Lung (tissue), 12 donors: ENCODE data around the gene PLAAT3. TPM values are rescaled to one million over a fixed set of nuclear protein-coding genes. Genes with fewer than 3 reads are reported as not detected.

ENCODE experiments used
- ATAC-seq: fragments of 200-7000 bp; cut with Tn5 transposase; one replicate; pipeline ENCODE4 v1.9.1; 2020; ENCODE audit warnings: moderate number of reproducible peaks; ENCODE audit not compliant: insufficient read depth, low FRiP score
- DNase-seq, 3 donors: peaks; one replicate each; pipeline ENCODE4 v3.0.0-alpha.2; 2013 to 2017
- H3K27ac ChIP-seq, 2 donors: one replicate each; pipeline ENCODE4 v1.5.1; 2013; ENCODE audit warnings: mild to moderate bottlenecking in 2 of 2, moderate library complexity in 2 of 2, control low read depth in 1 of 2, inconsistent platforms in 1 of 2, low read depth in 1 of 2, low read length in 1 of 2
- H3K27me3 ChIP-seq, 3 donors: one replicate each; pipeline ENCODE4 v1.5.1; 2013; ENCODE audit warnings: low read length in 2 of 3; ENCODE audit not compliant: control insufficient read depth in 3 of 3, insufficient read depth in 3 of 3
- H3K36me3 ChIP-seq, 4 donors: one replicate each; pipeline ENCODE4 v1.5.1; 2013; ENCODE audit warnings: low read length in 4 of 4, mild to moderate bottlenecking in 1 of 4, moderate library complexity in 1 of 4; ENCODE audit not compliant: control insufficient read depth in 4 of 4, insufficient read depth in 4 of 4
- H3K4me1 ChIP-seq, 5 donors: one replicate each; pipeline ENCODE4 v1.5.1; 2013; ENCODE audit warnings: low read length in 5 of 5, mild to moderate bottlenecking in 2 of 5, moderate library complexity in 1 of 5; ENCODE audit not compliant: control insufficient read depth in 5 of 5, insufficient read depth in 5 of 5
- H3K4me3 ChIP-seq: one replicate; pipeline ENCODE4 v1.5.1; 2013; ENCODE audit warnings: mild to moderate bottlenecking, control low read depth, moderate library complexity
- H3K9ac ChIP-seq, 2 donors: one replicate each; pipeline ENCODE4 v1.5.1; 2013; ENCODE audit warnings: low read length in 2 of 2, control low read depth in 1 of 2; ENCODE audit not compliant: insufficient read depth in 1 of 2
- H3K9me3 ChIP-seq, 4 donors: one replicate each; pipeline ENCODE4 v1.5.1; 2013; ENCODE audit warnings: low read length in 3 of 4, mild to moderate bottlenecking in 1 of 4, moderate library complexity in 1 of 4; ENCODE audit not compliant: control insufficient read depth in 4 of 4, insufficient read depth in 3 of 4
- CTCF ChIP-seq: IDR thresholded peaks from 2 replicates; pipeline ENCODE4 v1.5.1; 2012; ENCODE audit warnings: mild to moderate bottlenecking; ENCODE audit errors: control extremely low read depth, extremely low read depth
- WGBS, 2 donors: extraction: QIAGEN DNeasy Blood & Tissue Kit; methylation state at CpG; one replicate each; pipeline ENCODE4 v1.1.7; 2013; 5-methylcytosine and 5-hydroxymethylcytosine counted together
- polyA plus RNA-seq, 2 donors: library from polyadenylated mRNA; stranded (reverse); fragments of 200-250 nt; gene quantifications; one replicate each; pipeline ENCODE4 v1.2.1, GENCODE V29; 2013
- total RNA-seq, 2 donors: library from RNA; depleted of rRNA in 1 of 2; stranded (reverse); fragments of >200 nt in 1 of 2; gene quantifications; one replicate each; pipeline ENCODE4 v1.2.1, GENCODE V29; 2014 to 2021
- donor health status: control.
- donor health status: control.
- donor health status: Bipolar disorder and iron deficiency.
- donor health status: healthy.
- donor health status: DM: yes; HTN: yes; CAD: no.

PLAAT3 gene
- total and polyA plus RNA-seq, 4 donors, result 12.7 to 232 (median 89.8) TPM

- no peak overlapping the region for H3K27ac ChIP-seq
- H3K9ac ChIP-seq, result no peak overlapping the region
- ATAC-seq (no peak), DNase-seq (no peak)
- peaks cover 0 to 11% (median 0%) of the 10 kb centered on the region in 5 donors for H3K4me1 ChIP-seq
- H3K9me3 ChIP-seq, result no peaks in the 10 kb centered on the region
- H3K36me3 ChIP-seq, result peaks cover 0 to 9% (median 0%) of the 10 kb centered on the region in 4 donors
- WGBS, 2 donors, result 90 to 94% methylated on average over 7 of the region's 7 CpGs
- TF ChIP-seq CTCF, result no peak
- H3K27me3 ChIP-seq, result no peaks in the 10 kb centered on the region
- H3K4me3 ChIP-seq, result no peak overlapping the region
Measured at GRCh38 chr11:63599211-63600122, 14.8 kb downstream of the PLAAT3 start.

- DNase-seq (no peak), ATAC-seq (no peak)
- Histone ChIP-seq H3K4me3 (no peak overlapping the region), H3K27me3 (no peaks in the 10 kb centered on the region), H3K4me1 (peaks cover 0 to 11% (median 0%) of the 10 kb centered on the region in 5 donors), H3K36me3 (peaks cover 0 to 9% (median 0%) of the 10 kb centered on the region in 4 donors), H3K9ac (no peak overlapping the region), H3K9me3 (no peaks in the 10 kb centered on the region), H3K27ac (no peak overlapping the region)
- no peak for TF ChIP-seq CTCF
- WGBS, 2 donors, result 79 to 85% methylated on average over 4 of the region's 4 CpGs
Measured at GRCh38 chr11:63598556-63598955, 15.7 kb downstream of the PLAAT3 start.

DNA sequence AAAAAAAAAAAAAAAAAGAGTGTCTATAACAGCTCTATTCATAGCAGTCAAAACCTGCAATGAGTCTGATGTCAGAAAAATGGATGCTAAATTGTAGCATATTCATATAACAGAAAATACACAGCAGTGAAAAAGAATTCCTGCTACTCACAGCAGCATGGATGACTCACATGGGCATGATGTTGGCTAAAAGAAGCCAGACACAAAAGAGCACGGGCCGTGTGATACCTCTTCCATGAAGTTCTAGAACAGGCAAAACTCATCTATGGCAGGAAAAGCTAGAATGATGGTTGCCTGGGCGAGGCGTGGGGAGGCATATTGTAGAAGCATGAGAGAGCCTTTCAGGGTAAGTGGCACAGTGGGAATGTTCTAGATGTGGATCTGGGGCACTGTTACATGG lies 18.9 kb downstream of the PLAAT3 start:
- no peak for ATAC-seq
- Histone ChIP-seq H3K27ac (no peak overlapping the region), H3K9ac (no peak overlapping the region), H3K27me3 (no peaks in the 10 kb centered on the region), H3K9me3 (no peaks in the 10 kb centered on the region), H3K4me1 (no peaks in the 10 kb centered on the region), H3K4me3 (no peak overlapping the region), H3K36me3 (peaks cover 0 to 28% (median 0%) of the 10 kb centered on the region in 4 donors)
- 93 to 94% methylated on average over 4 of the region's 4 CpGs for WGBS, 2 donors
- DNase-seq, result no peak
- TF ChIP-seq CTCF, result no peak
